GM19324 (cell line): ENCODE data around the gene OSGEP.

ENCODE experiments used
- ATAC-seq: cut with Tn5 transposase; IDR thresholded peaks from one replicate; pipeline ENCODE4 v1.9.1; 2021; ENCODE audit warnings: mild to moderate bottlenecking, moderate library complexity; ENCODE audit not compliant: unreplicated experiment, low FRiP score

The OSGEP gene

DNA sequence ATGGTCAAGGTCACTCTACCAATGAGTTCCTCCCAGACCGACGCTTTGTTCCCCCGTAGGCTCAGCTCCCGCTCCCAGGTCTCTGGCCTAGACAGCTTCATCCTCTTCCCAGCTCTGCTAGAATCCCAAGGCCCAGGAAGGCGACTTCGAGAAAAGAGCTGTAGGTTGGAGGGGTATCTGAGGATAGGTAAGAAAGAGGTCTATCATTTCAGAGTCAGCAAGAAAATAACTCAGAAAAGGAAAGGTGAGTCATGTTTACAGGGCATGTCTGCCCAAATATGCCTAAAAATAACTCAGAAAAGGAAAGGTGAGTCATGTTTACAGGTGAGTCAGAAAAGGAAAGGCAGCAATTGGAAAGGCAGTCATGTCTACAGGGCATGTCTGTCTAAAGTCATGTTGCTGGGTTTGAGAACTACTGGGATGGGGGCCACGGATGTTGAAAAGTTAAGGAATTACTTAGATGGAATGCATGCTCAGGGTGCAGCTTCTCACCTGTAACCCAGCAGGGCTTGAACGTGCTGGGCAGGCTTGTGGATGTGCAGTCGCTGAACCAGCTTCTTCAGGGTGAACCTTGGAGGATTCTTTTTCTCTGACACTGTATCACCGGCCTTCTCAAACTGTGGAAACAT is 53.5 kb downstream of the OSGEP start:
- no peak for ATAC-seq

DNA sequence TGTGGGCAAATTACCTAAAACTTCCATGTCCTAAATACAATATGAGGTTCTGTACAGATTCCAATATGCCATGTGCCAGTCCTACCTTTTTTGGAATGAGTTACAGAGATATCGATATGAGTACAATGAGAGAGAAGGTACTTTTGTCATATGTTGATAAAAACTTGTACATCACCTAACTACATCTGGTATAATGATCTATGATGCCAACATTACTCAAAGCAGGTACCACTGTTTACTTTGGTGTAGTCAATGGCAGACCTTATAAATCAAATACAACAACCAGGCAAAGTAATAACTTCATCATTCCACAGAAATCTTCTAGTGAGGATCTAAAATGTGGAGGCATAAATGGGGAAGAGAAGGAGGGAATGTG is 54.0 kb downstream of the OSGEP start:
- ATAC-seq = no peak

DNA sequence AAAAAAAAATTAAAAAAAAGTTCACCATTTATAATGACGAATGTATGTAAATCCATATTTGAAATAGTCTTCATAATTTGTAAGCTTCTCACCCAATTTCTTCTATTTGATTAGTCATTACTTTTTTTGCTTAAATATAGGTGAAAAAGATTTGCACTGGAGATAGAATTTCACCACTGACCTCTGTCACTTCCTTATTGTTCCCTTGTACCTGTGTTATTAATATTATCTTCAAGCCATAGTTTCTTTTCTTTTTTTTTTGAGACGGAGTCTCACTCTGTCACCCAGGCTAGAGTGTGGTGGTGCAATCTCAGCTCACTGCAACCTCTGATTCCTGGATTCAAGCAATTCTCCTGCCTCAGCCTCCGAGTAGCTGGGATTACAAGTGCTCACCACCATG is 57.1 kb downstream of the OSGEP start:
- ATAC-seq = no peak
